Measurements from ENCODE around the gene SAYSD1.

The SAYSD1 gene

DNA sequence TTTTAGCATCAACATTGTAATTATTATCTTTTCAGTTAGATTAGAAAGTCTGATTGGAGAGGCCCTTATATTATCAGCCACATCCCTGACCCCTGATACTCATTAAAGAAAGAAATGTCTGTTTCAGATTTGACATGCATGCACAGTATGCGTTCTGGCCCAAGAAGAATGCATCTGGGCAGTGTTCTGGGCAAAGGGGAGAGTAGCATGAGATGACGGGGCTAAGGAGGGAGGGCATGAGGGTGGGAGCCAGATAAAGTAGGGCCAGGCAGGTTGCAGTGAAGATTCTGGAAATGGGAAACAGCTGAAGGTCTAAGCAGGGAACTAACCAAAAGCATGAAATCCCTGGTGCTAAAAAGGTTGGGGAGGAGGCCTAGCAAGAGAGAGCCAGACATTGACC lies 7.3 kb downstream of the SAYSD1 start:
- DNase-seq, result no peak

DNA sequence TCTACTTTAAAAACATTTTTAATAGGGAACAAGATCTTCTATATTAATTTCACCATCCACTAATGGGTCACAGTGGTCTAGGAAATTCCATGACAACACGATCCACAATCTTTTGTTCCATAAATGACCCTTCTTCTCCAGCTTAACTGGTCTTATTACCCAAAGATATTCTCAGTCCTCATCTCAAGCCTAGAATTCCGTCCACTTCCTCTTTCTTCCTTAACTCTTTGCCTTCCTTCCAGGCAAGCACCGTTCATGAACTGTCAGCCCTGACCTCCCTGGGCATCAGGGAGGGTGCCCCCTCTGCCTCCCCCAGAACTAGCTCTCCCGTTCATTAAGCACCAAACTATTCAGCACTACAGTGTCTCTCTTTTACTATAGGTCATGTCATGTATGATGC lies 8.0 kb downstream of the SAYSD1 start:
- no peak for DNase-seq

DNA sequence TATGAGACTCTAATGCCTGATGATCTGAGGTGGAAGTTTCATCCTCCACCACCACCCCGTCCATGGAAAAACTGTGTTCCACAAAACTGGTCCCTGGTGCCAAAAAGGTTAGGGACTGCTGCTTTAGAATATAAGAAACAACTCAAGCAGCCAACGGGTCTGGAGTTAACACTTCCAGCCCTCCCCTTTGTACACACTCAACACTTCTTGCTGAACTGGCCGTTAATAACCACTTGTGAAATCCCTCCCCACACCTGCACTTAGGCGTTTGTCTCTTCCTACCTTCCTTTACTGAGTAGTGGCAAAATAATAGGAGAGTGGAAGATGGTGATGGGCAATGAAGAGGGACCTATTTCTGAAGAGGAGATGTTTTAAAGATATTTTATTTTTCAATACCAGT lies 10.5 kb downstream of the SAYSD1 start:
- DNase-seq, result no peak

DNA sequence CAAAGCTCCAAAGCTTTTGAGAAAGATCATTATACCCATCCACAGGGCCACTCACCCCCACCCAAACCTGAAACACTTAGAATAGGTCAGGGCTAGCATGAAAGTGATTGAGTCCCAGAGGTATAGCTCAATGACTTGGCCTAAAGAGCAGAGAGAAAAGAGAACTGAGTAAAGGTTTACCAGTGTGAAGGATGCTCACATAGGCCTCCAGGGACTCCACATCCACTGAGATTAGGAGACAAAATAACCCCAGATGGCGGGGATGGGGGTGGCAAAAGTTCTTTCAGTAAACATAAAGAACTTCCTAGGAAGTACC lies 12.2 kb downstream of the SAYSD1 start:
- DNase-seq, result no peak

DNA sequence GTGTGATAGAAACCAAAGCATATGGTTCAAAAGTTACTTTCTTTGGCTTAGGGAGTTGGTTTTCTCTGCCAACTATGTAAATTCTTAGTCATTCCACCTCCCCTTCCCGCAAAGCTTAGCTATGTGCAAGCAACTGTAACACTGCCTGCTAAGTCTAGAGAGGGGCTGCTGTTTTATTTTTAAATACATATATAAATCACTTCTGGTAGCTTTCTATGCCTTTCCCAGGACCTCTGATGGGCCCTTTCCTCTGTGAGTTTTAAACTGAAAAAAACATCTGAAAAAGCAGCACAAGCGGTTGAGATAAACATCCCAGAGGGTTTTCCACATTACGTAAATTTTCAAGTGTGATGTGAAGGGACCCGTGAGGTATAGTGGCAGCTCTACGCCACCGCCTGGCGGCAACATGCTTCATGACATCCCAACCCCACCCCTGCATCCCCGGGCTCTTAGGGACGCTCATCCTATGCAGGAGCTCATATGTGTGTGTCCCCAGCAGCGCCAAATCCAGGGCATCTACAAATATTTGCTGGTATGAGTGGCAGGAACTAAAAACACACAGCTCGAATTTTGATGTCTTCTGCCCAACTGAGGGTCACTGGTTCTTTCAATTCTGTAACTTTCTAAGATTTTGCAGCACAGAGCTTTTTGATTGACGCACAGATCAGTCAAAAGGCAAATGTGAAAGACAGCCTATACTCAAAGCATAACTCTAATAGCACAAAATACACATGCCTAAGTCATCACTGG lies 12.7 kb downstream of the SAYSD1 start:
- DNase-seq, result no peak

DNA sequence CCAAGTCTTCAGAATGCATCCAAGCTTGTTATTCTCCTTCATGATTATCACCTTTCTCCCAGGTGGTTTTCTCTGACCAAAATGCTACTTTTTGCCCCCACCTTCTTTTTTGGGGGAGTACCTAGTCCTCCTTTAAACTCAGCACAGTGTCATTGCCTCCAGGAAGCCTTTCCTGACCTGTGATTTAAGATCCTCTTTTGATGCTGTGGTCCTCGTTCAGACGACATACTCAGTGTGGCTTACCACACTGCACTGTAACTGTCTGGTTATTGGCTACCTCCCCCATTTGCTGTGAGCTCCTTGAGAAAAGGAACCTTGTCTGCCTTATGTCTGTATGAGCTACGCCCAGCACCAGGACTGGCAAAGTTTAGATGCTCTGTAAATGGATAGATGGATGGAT lies 14.6 kb downstream of the SAYSD1 start:
- no peak for DNase-seq

DNA sequence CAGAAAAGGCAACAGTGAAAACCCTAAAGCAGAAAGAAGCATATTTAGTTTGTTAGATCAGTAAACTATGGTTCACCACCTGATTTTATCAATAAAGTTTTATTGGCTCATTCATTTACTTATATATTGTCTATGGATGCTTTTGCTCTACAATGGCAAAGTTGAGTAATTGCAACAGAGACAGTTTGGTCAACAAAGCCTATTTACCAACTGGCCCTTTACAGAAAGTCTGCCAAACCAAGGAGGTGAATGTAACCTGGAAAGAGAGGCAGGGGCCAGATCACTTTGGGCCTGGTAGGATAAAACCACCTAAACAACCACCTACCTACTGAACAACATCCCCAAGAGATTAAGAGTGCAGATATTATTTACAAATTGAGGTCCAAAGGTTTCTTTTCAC lies 19.4 kb downstream of the SAYSD1 start:
- no peak for DNase-seq

DNA sequence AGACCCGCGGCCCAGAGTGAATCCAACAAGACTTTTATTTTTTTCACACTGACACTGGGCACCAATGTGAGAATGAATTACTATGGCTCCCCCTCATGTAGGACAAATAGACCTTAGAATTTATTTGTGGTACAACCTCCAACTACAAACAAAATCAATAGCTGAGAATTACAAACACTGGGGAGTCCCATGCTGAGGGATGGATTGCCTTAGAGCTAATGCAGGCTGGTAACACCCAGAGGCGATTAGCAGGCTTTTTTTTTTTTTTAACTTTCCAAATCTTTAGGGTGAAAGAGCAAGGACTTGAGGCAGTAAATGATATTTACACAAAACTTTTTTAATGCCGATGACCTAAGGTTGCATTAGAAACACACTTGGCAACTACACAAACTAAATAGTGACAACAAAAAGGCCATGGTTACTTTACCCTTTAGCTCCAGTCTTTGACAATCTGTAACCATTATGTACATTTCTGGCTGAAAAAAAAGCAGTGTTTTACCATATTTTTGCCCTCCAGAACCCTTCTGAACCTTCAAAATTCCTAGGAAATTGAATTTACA lies 21.8 kb downstream of the SAYSD1 start:
- DNase-seq, result no peak

DNA sequence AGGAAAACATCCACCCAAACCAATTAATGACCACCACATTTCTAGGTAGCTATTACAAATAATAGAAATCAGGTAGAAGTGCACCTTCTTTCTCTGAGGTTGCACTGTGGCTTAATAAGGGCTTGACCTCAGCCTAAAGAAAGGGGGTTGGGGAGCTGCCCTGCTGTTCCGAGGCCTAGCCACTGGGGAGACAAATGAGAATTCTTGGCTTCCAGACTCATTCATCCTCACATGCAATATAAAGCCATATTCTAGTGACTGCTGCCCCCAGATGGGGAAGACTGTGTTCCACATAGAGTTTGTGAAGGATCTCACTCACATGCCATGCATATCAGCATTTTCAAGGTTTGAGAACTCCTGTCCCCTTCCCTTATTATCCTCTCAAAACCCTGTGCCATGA lies 22.9 kb downstream of the SAYSD1 start:
- DNase-seq, result no peak

DNA sequence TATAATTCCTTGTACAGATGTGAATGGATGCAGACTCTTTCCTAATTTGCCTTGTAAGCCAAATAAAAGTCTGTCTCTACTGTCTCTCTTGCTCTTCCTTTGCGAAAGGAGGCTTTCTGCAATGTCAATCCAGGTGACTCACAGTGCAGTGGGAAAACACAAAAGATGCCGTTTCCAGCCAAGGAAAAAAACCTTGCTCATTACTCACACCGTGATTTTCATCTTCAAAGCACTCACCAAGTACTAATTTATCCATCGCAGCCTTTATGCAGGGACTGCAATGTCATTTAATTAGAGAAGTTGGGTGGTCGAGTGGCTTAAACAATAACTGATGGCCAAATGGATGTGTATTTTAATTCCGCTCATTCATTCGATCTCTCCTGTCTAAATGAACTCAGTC lies 23.8 kb downstream of the SAYSD1 start:
- no peak for DNase-seq

DNA sequence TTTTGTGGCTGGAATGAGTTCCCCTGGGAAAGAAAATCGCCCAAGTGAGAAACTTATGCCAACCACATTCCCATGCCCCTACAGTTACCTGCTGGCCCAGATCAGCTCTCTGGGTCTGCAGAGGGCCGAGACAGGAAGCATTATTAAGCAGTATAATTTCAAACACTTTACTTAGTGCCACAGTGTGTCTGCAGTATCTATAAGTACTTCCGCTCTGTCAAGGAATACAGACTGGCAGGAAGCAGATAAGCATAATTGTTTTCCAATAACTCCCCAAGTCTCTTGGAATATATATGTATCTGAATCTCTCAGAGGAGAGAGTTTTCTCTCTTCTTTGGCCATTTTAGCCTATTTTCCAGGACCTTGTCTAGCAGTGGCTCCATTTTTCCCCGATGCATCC lies 24.9 kb downstream of the SAYSD1 start:
- DNase-seq, result no peak

DNA sequence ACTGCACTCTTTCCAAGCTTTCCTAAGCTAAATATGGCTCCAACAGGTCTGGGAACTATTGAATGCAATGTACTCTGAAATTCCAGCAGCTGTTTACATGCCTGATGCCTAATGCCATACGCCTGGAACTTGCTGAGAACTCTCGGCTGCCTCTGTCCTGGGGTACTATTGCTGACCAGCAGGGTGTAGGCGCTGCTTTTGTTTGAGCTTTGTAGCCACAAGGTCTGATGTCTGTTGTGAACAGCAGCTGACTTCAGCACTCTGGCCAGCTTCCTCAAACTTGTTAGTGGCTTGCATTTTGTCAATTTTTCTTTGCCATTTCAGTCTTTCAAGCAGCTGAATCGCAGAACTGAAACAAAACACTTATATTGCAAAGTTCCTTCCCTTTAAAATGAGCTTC lies 26.7 kb downstream of the SAYSD1 start:
- DNase-seq, result no peak

DNA sequence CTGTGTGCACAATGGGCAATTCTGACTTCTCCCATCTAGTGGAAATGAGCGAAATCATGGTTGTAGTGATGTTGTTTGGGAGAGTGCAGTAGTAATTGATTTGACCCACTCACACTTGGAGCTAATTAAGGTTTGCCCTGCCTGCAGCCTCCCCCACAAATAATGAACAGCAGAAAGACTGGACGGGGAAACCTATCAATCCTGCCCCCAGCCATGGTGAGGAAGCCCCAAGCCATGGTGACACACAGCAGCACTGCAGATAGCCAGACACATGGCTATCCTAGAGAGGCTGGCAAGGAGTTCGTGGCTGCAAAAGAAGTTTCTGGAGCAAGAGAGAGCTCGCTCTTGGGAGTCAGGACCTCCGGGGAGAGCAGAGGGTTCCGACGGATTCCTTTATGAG lies 27.8 kb downstream of the SAYSD1 start:
- no peak for DNase-seq

DNA sequence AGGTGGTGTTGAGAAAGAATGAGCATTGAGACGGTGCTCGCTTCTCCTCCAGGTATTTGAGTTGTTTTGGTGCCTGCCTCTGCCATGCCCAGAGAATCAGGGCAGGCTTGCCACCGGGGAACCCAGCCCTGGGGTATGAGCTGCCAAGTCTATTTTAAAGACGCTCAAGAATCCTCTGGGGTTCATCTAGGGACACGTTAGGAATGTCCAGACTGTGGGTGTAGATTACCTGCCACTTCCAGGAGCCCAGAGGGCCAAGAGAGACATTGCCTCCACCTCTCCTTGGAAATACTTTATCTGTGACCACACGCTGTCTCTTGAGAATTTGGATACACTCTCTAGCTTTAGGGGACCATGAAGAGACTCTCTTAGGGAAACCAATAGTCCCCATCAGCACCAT lies 28.3 kb downstream of the SAYSD1 start:
- no peak for DNase-seq

DNA sequence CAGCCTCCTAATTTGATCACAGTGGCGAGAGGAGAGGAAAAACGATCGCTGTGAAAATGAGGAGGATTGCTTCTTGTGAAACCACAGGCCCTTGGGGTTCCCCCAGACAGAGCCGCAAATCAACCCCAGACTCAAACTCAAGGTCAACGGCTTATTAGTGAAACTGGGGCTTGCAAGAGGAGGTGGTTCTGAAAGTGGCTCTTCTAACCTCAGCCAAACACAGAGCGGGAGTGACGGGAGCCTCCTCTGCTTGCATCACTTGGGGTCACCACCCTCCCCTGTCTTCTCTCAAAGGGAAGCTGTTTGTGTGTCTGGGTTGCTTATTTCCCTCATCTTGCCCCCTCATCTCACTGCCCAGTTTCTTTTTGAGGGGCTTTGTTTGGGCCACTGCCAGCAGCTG lies 28.7 kb downstream of the SAYSD1 start:
- DNase-seq, result no peak

DNA sequence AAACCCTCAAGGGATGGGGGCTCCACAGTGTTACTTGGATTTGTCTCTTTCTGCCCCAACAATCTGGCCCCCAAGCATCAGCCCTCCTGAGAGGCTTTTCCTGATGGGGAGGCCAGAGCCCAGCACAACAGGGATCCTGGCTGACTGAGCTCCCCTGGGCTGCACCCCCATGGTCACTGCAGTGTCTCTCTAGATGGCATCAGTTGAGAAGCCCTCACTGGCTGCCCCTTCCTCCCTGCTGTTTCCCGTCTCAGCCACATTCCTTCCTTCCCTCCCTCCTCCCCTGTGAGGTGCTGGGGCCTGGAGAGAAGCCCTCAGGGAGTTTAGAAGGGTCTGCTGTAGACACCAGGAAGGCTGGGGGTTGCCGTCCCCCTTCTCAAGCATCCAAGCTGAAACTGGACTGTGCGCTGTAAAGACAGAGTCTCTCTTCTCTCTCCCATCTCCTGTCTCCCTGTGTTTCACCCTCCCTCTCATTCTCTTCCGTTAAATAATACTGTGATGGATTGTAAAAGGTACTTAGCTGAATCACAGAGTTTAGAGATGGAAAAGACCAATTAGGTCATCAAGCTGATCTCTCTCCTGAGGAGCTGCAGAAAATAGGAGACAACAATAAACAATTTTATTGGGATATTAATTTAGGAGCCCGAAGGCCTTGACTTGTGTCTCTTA lies 29.7 kb downstream of the SAYSD1 start:
- no peak for DNase-seq

DNA sequence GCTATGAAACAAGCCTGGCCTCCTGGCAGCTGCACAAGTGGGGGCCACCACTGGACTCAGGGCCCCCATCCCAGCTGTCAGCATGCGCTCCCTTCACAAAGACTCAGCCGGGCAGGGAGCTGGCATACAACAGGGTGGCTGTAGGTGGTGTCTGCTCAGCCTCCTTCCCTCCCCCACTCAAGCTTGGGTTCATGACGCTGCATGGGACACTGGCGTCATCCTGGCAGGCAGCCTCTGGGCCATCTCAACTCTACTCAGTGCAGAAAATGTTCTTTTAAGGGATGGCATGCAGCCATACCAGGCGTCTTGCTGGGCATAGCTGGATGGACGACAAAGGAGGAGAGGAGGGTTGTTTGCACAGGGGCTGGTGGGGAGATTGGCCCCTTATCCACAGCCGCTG lies 30.5 kb downstream of the SAYSD1 start:
- DNase-seq, result no peak

DNA sequence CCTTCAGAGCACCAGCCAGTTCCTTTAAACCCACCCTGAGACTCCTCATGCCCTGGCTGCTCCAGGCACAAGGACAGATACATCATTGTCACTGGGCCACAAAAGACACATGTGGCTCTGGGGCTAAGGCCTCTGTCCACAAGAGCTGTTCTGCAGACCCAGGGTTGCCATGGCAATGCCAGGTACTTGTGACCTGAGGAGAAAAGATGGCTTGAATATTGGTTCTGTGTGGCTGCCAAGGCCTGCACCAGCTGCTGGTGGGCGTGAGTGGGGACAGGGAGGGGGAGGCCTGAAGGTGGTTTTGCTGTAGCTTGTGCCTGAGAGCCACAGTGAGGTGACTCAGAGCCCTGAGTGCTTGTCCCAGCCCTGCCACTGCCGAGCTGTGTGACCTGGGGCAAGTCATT lies 31.8 kb downstream of the SAYSD1 start:
- no peak for DNase-seq

DNA sequence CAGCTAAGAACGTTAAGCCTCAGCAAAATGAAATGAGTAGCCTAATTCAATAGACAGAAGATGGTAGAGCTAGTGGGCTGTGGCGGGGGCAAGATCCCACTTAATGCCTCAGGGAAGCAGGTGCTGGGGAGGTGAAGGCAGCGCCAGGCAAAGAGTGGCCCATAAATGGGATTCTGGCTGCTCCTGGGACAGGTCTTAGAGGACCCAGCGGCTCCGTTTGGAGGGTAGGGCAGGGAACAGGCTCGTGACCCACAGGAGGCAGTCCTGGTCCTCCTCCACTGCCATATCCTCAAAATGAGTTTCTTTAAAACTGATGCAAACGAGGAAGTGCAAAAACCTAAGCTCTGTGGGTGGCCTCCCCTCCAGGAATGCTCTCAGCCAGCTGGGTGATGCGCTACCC lies 32.7 kb downstream of the SAYSD1 start:
- no peak for DNase-seq

DNA sequence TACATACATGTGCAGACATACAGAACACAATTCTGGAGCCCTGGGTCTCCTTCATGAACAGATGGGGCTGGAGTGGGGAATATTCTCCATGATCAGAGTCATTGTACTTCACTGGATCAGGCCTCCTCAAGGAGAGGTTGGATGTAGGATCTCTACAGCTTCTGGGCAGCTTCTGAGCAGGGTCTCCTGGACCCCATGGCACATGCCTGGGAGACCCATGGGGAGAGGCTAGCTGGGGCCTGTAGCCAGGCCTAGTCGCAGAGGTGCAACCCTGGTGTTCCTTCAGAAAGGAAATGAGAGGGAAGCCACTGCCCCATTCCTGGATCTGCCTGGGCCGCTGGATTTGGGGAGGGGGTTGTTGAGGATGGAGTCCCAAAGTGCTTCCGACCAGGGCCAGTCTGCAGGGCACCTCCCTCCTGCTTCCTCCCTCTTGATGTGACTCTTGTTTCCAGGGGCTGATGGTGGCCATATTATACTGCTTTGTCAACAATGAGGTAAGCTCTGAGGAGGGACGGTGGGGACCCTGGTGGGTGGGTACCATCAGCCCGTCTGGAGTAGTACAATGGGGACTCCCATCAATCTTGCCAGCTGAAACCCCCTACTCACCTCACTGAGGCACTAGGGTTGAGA lies 34.6 kb downstream of the SAYSD1 start:
- DNase-seq, result no peak

DNA sequence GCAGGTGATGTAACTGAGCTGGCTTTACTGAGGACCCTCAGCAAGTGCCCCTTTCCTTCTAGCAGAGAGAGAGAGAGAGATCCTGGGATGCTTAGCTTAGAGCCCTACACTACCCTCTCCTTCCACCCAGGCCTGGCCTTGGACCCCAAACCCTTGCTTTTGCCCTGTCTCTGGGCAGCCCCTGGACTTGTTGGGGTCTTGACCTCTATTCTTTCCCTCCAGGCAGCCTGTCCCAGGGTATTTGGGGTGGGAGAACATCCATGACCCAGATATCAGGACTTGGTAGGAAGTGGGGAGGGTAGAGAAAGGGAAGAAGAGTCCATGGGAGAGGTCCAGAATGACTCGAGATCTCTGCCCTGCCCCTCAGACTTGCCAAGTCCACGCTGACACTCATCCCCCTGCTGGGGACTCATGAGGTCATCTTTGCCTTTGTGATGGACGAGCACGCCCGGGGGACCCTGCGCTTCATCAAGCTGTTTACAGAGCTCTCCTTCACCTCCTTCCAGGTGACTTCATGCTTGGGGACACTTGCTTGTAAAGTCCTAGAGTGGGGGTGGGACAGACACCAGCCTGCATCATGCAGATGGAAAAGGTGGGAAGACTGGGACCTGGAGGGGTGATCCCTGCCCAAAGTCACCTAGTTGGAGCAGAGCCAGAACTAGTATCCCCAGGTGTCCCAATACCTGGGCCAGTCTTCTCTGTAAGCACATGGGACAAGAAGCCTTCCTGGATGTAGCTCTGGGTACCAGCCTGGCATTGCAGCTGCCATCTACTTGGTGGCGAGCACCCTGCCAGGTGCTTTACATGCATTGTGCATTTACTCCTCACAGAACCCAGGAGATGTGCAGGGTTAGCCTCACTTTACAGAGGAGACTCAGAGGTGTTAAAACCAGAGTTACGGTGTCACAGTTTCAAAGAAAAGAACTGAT lies 35.5 kb downstream of the SAYSD1 start:
- DNase-seq, result no peak

DNA sequence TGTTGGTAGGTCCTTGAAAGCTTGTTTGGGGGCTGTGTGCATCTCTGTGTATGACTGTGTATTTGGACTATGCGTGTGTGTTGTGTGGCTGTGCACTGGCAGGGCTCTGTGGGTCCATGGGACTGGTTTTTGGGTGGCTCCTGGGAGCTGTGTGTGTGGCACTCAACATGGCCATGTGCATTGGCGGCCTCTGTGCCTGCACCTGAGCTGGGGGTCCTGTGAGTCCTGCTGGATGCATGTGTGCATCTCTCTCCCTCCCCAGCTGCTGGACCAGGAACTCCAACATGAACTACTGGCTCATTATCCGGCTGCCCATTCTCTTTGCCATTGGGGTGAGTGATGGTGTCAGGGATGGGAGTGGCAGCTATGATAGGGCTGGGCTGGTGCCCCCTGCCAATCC lies 36.3 kb downstream of the SAYSD1 start:
- no peak for DNase-seq

DNA sequence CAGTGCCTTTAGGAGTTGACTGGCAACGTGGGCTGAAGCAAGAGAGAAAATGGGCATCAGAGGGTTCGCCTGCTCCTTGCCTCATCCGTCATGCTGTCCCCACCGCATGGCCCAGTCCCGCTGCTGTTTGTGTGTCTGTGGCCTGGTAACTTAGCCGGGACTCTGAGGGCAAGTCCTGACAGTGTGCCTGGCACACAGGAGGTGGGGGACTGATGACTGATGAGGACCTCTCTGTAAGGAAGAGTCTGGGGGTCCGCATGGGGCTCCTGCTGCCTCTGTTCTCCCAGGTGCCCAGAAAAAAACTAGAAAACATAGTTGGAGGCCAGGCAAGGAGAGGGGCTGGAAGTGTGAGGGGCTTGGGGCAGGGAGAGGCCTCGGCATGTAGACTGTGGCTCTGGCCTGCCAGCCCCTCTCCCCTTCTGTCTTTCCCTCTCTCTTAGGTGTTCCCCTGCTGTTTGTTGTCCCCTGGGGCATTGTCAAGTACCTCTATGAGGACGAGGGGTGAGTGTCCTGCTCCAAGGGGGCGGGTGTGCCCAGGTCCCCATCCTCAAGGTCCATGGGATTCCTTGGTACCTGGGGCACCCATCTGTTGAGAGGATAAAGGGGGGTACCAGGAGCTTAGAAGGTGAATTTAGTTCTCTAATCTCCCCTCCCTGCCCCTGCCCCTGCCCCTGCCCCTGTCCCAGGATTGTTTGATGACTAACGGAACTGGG lies 36.9 kb downstream of the SAYSD1 start:
- no peak for DNase-seq
